K562 (cell line): ENCODE results near the gene IBA57. TPM values are rescaled to one million over a fixed set of nuclear protein-coding genes. Genes with fewer than 3 reads are reported as not detected.
A peak's percentile ranks its signal among the peaks of the same experiment; 100 is the strongest.

Source experiments
- BACH1 ChIP-seq: fragments of 200-800 bp; sonication (Bioruptor generic); IDR thresholded peaks from 2 replicates; pipeline ENCODE4 v1.6.1; 2016; ENCODE audit warnings: missing genetic modification characterization, missing compliant biosample characterization
- DPF2 ChIP-seq: fragments of 450-650 bp; IDR thresholded peaks from 2 replicates; pipeline ENCODE4 v1.6.1; 2016
- GTF2E2 ChIP-seq: fragments of 200-800 bp; sonication (Bioruptor generic); IDR thresholded peaks from 2 replicates; pipeline ENCODE4 v1.6.1; 2016; ENCODE audit warnings: missing genetic modification characterization, missing compliant biosample characterization
- HNRNPLL ChIP-seq: fragments of 200-400 bp; formaldehyde crosslinking; IDR thresholded peaks from 2 replicates; pipeline ENCODE4 v1.6.1; 2017; ENCODE audit warnings: low read length, low read depth, mild to moderate bottlenecking; ENCODE audit not compliant: poor library complexity, severe bottlenecking
- LEF1 ChIP-seq: fragments of 450-650 bp; IDR thresholded peaks from 2 replicates; pipeline ENCODE4 v1.6.1; 2016; ENCODE audit warnings: mild to moderate bottlenecking
- POLR2AphosphoS5 ChIP-seq: IDR thresholded peaks from 2 replicates; pipeline ENCODE4 v1.6.1; 2011; ENCODE audit warnings: mild to moderate bottlenecking, low read depth, low read length, moderate library complexity; ENCODE audit not compliant: control insufficient read depth, insufficient read depth
- RCOR1 ChIP-seq, 2 experiments: IDR thresholded peaks; 2 replicates each; pipeline ENCODE4 v1.6.1; 2012; ENCODE audit warnings: low read depth in 2 of 2, low read length in 2 of 2, borderline replicate concordance in 1 of 2, improper control_type of control experiment in 1 of 2
- SP2 ChIP-seq: IDR thresholded peaks from 2 replicates; pipeline ENCODE4 v1.6.1; 2011; ENCODE audit warnings: mild to moderate bottlenecking, low read depth, low read length, moderate library complexity; ENCODE audit not compliant: poor library complexity, severe bottlenecking; ENCODE audit errors: extremely low read depth
- SREBF2 ChIP-seq: sonication (generic); formaldehyde crosslinking; IDR thresholded peaks from 2 replicates; pipeline ENCODE4 v1.4.0; 2020; ENCODE audit warnings: mild to moderate bottlenecking, missing genetic modification reagents
- SRF ChIP-seq, 2 experiments: fragments of 250-450, 450-650 bp in 1 of 2; sonication (Bioruptor Pico) in 1 of 2; sonication (generic) in 1 of 2; formaldehyde crosslinking; IDR thresholded peaks; 2 replicates each; pipeline versions ENCODE4 v1.5.0 to v1.5.1; 2020 to 2022; ENCODE audit warnings: mild to moderate bottlenecking in 1 of 2, missing genetic modification reagents in 1 of 2
- TEAD2 ChIP-seq: fragments of 450-650 bp; IDR thresholded peaks from 2 replicates; pipeline ENCODE4 v1.6.1; 2016; ENCODE audit warnings: missing genetic modification characterization, control low read depth, missing compliant biosample characterization
- XRCC4 ChIP-seq: IDR thresholded peaks from one replicate; pipeline ENCODE4 v1.6.1; 2011; ENCODE audit not compliant: insufficient read depth, insufficient read length; ENCODE audit errors: extremely low read depth
- ZFP30 ChIP-seq: fragments of 250-450 bp; sonication (Bioruptor Pico); IDR thresholded peaks from 2 replicates; pipeline ENCODE4 v1.8.0; 2022; ENCODE audit warnings: moderate library complexity, mild to moderate bottlenecking, inconsistent platforms, borderline replicate concordance
- ZNF143 ChIP-seq: sonication (generic); formaldehyde crosslinking; IDR thresholded peaks from 2 replicates; pipeline ENCODE4 v1.9.0; 2022; ENCODE audit warnings: mild to moderate bottlenecking, missing genetic modification reagents
- ZNF586 ChIP-seq: fragments of 450-650 bp; formaldehyde crosslinking; conservative IDR thresholded peaks from 2 replicates; pipeline ENCODE4 v1.4.0; 2020; ENCODE audit warnings: mild to moderate bottlenecking, moderate library complexity
- polyA plus RNA-seq, 8 experiments: library from polyadenylated mRNA; depleted of rRNA in 4 of 8; stranded (reverse) in 5 of 8; unstranded in 3 of 8; fragments of >200 nt; fragmentation: Nextera tagmentation in 2 of 8; fragmentation: Illumina TruSeq in 1 of 8; extraction: Ambion mirVana in 2 of 8; extraction: Trizol in 1 of 8; gene quantifications; 2 replicates each; pipeline versions ENCODE4 v1.2.1 to v1.2.3, GENCODE V29; 2011 to 2014; ENCODE audit warnings: inconsistent platforms in 1 of 8, missing spikeins in 1 of 8
- total RNA-seq, 7 experiments: library from RNA; depleted of rRNA in 6 of 7; stranded (reverse); fragments of >200 nt in 6 of 7; fragmentation: Illumina TruSeq in 2 of 7; extraction: Trizol in 2 of 7; gene quantifications; 2 replicates each; pipeline versions ENCODE4 v1.2.1 to v1.2.3, GENCODE V29; 2011 to 2021; ENCODE audit warnings: low replicate concordance in 1 of 7
- TF ChIP-seq, protein P1 (sequence below): fragments of 200-800 bp; sonication (Bioruptor generic); IDR thresholded peaks from 2 replicates; pipeline ENCODE4 v1.6.1; 2016; ENCODE audit warnings: missing genetic modification characterization, missing compliant biosample characterization
- TF ChIP-seq, protein P2 (sequence below): sonication (generic); formaldehyde crosslinking; IDR thresholded peaks from 2 replicates; pipeline ENCODE4 v1.8.0; 2023; ENCODE audit warnings: mild to moderate bottlenecking, missing genetic modification reagents
- TF ChIP-seq, protein P3 (sequence below): sonication (generic); formaldehyde crosslinking; IDR thresholded peaks from 2 replicates; pipeline ENCODE4 v1.8.0; 2022; ENCODE audit warnings: mild to moderate bottlenecking, missing genetic modification reagents, borderline replicate concordance

The IBA57 gene
- total and polyA plus RNA-seq, 9 of the 15 experiments (the other 6 are each of a cell fraction or from before 2014, with no cell fraction given), result 0.77 to 15.5 (median 2.7) TPM

DNA sequence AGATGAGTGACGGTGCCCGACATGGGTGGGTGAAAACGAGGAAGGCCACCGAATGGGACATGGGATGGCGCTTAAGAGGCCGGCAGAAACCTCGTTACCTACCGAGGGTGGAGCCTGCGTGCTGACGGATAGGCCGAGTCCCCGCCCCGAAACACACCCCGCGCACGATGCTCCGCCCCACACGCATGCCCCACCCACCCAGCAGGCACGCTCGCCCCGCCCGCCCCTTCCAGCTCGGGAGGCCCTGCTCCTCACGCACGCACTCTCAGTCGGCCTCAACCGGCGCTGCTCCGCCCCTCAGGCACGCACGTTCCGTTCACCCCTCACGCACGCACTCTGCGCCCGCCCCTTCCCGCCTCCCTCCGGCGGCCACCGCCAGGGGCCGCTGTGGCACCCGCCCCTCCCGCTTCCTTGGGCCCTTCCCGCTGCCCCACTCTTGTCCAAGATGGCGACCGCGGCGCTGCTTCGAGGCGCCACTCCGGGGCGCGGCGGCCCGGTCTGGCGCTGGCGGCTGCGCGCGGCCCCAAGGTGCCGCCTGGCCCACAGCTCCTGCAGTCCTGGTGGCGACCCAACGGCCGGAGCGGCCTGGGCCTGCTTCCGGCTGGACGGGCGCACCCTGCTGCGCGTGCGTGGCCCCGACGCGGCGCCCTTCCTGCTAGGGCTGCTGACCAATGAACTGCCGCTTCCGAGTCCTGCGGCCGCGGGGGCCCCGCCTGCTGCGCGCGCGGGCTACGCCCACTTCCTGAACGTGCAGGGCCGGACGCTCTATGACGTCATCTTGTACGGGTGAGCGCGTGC, at the start of gene IBA57 (continued):
- TF ChIP-seq, protein P1, sequence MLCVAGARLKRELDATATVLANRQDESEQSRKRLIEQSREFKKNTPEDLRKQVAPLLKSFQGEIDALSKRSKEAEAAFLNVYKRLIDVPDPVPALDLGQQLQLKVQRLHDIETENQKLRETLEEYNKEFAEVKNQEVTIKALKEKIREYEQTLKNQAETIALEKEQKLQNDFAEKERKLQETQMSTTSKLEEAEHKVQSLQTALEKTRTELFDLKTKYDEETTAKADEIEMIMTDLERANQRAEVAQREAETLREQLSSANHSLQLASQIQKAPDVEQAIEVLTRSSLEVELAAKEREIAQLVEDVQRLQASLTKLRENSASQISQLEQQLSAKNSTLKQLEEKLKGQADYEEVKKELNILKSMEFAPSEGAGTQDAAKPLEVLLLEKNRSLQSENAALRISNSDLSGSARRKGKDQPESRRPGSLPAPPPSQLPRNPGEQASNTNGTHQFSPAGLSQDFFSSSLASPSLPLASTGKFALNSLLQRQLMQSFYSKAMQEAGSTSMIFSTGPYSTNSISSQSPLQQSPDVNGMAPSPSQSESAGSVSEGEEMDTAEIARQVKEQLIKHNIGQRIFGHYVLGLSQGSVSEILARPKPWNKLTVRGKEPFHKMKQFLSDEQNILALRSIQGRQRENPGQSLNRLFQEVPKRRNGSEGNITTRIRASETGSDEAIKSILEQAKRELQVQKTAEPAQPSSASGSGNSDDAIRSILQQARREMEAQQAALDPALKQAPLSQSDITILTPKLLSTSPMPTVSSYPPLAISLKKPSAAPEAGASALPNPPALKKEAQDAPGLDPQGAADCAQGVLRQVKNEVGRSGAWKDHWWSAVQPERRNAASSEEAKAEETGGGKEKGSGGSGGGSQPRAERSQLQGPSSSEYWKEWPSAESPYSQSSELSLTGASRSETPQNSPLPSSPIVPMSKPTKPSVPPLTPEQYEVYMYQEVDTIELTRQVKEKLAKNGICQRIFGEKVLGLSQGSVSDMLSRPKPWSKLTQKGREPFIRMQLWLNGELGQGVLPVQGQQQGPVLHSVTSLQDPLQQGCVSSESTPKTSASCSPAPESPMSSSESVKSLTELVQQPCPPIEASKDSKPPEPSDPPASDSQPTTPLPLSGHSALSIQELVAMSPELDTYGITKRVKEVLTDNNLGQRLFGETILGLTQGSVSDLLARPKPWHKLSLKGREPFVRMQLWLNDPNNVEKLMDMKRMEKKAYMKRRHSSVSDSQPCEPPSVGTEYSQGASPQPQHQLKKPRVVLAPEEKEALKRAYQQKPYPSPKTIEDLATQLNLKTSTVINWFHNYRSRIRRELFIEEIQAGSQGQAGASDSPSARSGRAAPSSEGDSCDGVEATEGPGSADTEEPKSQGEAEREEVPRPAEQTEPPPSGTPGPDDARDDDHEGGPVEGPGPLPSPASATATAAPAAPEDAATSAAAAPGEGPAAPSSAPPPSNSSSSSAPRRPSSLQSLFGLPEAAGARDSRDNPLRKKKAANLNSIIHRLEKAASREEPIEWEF (CRISPR knock-in tag), result no peak
- TF ChIP-seq TEAD2 (no peak), ZNF143 (CRISPR knock-in tag) (no peak), LEF1 (peak; percentile 15; the same call in 1 of the 2 replicates), POLR2AphosphoS5 (peak; percentile 93), SP2 (peak; percentile 48), HNRNPLL (peak; percentile 95), ZNF586 (no peak), SREBF2 (CRISPR knock-in tag) (no peak), DPF2 (no peak), XRCC4 (no peak), ZFP30 (CRISPR knock-in tag) (no peak), GTF2E2 (tag) (peak; percentile 78; the same call in 1 of the 2 replicates), BACH1 (tag) (no peak), SRF (CRISPR knock-in tag; IDR thresholded peaks at IDR 0.05) (peak in 1 of 2 experiments; percentile 7; a peak in 1 of 4 replicates), RCOR1 (IDR thresholded peaks at IDR 0.05; ENCODE audit: borderline replicate concordance in 1 of 2, low read depth in 2 of 2, low read length in 2 of 2) (peak; percentile 33 to 87; a peak in 3 of 4 replicates)
- TF ChIP-seq, protein P2, sequence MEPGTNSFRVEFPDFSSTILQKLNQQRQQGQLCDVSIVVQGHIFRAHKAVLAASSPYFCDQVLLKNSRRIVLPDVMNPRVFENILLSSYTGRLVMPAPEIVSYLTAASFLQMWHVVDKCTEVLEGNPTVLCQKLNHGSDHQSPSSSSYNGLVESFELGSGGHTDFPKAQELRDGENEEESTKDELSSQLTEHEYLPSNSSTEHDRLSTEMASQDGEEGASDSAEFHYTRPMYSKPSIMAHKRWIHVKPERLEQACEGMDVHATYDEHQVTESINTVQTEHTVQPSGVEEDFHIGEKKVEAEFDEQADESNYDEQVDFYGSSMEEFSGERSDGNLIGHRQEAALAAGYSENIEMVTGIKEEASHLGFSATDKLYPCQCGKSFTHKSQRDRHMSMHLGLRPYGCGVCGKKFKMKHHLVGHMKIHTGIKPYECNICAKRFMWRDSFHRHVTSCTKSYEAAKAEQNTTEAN (CRISPR knock-in tag), result no peak
- TF ChIP-seq, protein P3, sequence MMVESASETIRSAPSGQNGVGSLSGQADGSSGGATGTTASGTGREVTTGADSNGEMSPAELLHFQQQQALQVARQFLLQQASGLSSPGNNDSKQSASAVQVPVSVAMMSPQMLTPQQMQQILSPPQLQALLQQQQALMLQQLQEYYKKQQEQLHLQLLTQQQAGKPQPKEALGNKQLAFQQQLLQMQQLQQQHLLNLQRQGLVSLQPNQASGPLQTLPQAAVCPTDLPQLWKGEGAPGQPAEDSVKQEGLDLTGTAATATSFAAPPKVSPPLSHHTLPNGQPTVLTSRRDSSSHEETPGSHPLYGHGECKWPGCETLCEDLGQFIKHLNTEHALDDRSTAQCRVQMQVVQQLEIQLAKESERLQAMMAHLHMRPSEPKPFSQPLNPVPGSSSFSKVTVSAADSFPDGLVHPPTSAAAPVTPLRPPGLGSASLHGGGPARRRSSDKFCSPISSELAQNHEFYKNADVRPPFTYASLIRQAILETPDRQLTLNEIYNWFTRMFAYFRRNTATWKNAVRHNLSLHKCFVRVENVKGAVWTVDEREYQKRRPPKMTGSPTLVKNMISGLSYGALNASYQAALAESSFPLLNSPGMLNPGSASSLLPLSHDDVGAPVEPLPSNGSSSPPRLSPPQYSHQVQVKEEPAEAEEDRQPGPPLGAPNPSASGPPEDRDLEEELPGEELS (CRISPR knock-in tag), result no peak
